H9 (cell line): ENCODE data around the gene AKR1A1. TPM values are rescaled to one million over a fixed set of nuclear protein-coding genes. Genes with fewer than 3 reads are reported as not detected.

Experiments
- DNase-seq: peaks from one replicate; pipeline ENCODE4 v3.0.0-alpha.2; 2017
- H2AFZ ChIP-seq: one replicate; pipeline ENCODE4 v1.6.1; 2013; ENCODE audit warnings: mild to moderate bottlenecking, low read length, control low read depth, moderate library complexity
- H2AK5ac ChIP-seq: 2 replicates; pipeline ENCODE4 v1.6.1; 2013; ENCODE audit warnings: low read length, control low read depth, mixed read lengths; ENCODE audit not compliant: insufficient read length
- H2BK120ac ChIP-seq: one replicate; pipeline ENCODE4 v1.6.1; 2013; ENCODE audit warnings: low read depth, mild to moderate bottlenecking, low read length, control low read depth, inconsistent platforms; ENCODE audit not compliant: poor library complexity, severe bottlenecking
- H2BK12ac ChIP-seq: 2 replicates; pipeline ENCODE4 v1.6.1; 2013; ENCODE audit warnings: low read length, control low read depth, mixed read lengths, low read depth; ENCODE audit not compliant: insufficient read length
- H2BK15ac ChIP-seq: 2 replicates; pipeline ENCODE4 v1.6.1; 2013; ENCODE audit warnings: low read depth, low read length, control low read depth
- H2BK20ac ChIP-seq: one replicate; pipeline ENCODE4 v1.6.1; 2013; ENCODE audit warnings: low read depth, mild to moderate bottlenecking, low read length, control low read depth, inconsistent platforms; ENCODE audit not compliant: poor library complexity, severe bottlenecking
- H2BK5ac ChIP-seq: 2 replicates; pipeline ENCODE4 v1.6.1; 2013; ENCODE audit warnings: low read length, control low read depth, mixed read lengths; ENCODE audit not compliant: insufficient read length
- H3K14ac ChIP-seq: 2 replicates; pipeline ENCODE4 v1.6.1; 2013; ENCODE audit warnings: low read length, control low read depth; ENCODE audit not compliant: insufficient read depth
- H3K18ac ChIP-seq: 2 replicates; pipeline ENCODE4 v1.6.1; 2013; ENCODE audit warnings: low read depth, mild to moderate bottlenecking, mixed read lengths, low read length, control low read depth; ENCODE audit not compliant: insufficient read length
- H3K23ac ChIP-seq: 2 replicates; pipeline ENCODE4 v1.6.1; 2013; ENCODE audit warnings: low read length, control low read depth, mixed read lengths, low read depth; ENCODE audit not compliant: insufficient read length
- H3K23me2 ChIP-seq: 2 replicates; pipeline ENCODE4 v1.6.1; 2013; ENCODE audit warnings: low read depth, mild to moderate bottlenecking, mixed read lengths, low read length, control low read depth; ENCODE audit not compliant: insufficient read length, poor library complexity, severe bottlenecking
- H3K27ac ChIP-seq: 2 replicates; pipeline ENCODE4 v1.5.1; 2013; ENCODE audit warnings: low read length, control low read depth, mixed read lengths, low read depth; ENCODE audit not compliant: insufficient read length
- H3K27me3 ChIP-seq: 2 replicates; pipeline ENCODE4 v1.6.1; 2013; ENCODE audit warnings: low read length, control low read depth, inconsistent platforms; ENCODE audit not compliant: insufficient read depth
- H3K4ac ChIP-seq: 2 replicates; pipeline ENCODE4 v1.6.1; 2013; ENCODE audit warnings: low read depth, mild to moderate bottlenecking, control low read depth, inconsistent platforms, low read length, moderate library complexity
- H3K4me1 ChIP-seq: 2 replicates; pipeline ENCODE4 v1.6.1; 2013; ENCODE audit warnings: low read length, control low read depth, inconsistent platforms; ENCODE audit not compliant: insufficient read depth
- H3K4me2 ChIP-seq: 2 replicates; pipeline ENCODE4 v1.6.1; 2013; ENCODE audit warnings: low read length, control low read depth, mixed read lengths; ENCODE audit not compliant: insufficient read length, insufficient read depth
- H3K56ac ChIP-seq: 2 replicates; pipeline ENCODE4 v1.6.1; 2013; ENCODE audit warnings: low read depth, mild to moderate bottlenecking, mixed read lengths, low read length, control low read depth; ENCODE audit not compliant: insufficient read length
- H3K79me1 ChIP-seq: 2 replicates; pipeline ENCODE4 v1.6.1; 2013; ENCODE audit warnings: low read depth, mild to moderate bottlenecking, moderate library complexity, low read length, control low read depth, inconsistent platforms; ENCODE audit not compliant: insufficient read depth, poor library complexity, severe bottlenecking
- H3K79me2 ChIP-seq: 2 replicates; pipeline ENCODE4 v1.6.1; 2013; ENCODE audit warnings: low read length, control low read depth, inconsistent platforms; ENCODE audit not compliant: insufficient read depth
- H3K9ac ChIP-seq: 2 replicates; pipeline ENCODE4 v1.6.1; 2013; ENCODE audit warnings: low read length, control low read depth, mixed read lengths; ENCODE audit not compliant: insufficient read length; ENCODE audit errors: extremely low read depth
- H3K9me3 ChIP-seq: one replicate; pipeline ENCODE4 v1.6.1; 2013; ENCODE audit warnings: low read depth, low read length, inconsistent platforms; ENCODE audit not compliant: control insufficient read depth
- H3T11ph ChIP-seq: one replicate; pipeline ENCODE4 v1.6.1; 2013; ENCODE audit warnings: mild to moderate bottlenecking, low read length, control low read depth, inconsistent platforms
- H4K20me1 ChIP-seq: one replicate; pipeline ENCODE4 v1.6.1; 2013; ENCODE audit not compliant: control insufficient read depth, insufficient read length, insufficient read depth
- H4K5ac ChIP-seq: 2 replicates; pipeline ENCODE4 v1.6.1; 2013; ENCODE audit warnings: low read depth, mild to moderate bottlenecking, mixed read lengths, low read length, control low read depth; ENCODE audit not compliant: insufficient read length
- H4K8ac ChIP-seq: replicated peaks from 2 replicates; pipeline ENCODE4 v1.6.1; 2013; ENCODE audit warnings: low read length, control low read depth, mixed read lengths, low read depth; ENCODE audit not compliant: insufficient read length
- H4K91ac ChIP-seq: 2 replicates; pipeline ENCODE4 v1.6.1; 2013; ENCODE audit warnings: low read depth, mild to moderate bottlenecking, moderate library complexity, mixed read lengths, low read length, control low read depth; ENCODE audit not compliant: insufficient read length
- H3K27ac Mint-ChIP-seq, 3 experiments: 2 replicates in 2 of 3; 3 replicates in 1 of 3; pipeline ENCODE4 v1.8.0; 2020 to 2021; ENCODE audit warnings: mixed read lengths in 3 of 3, mild to moderate bottlenecking in 1 of 3, moderate library complexity in 1 of 3
- H3K27me3 Mint-ChIP-seq: 2 replicates; pipeline ENCODE4 v1.8.0; 2021; ENCODE audit warnings: low read depth, mild to moderate bottlenecking, moderate library complexity, mixed read lengths
- H3K36me3 Mint-ChIP-seq, 3 experiments: 2 replicates in 2 of 3; 3 replicates in 1 of 3; pipeline ENCODE4 v1.8.0; 2020 to 2021; ENCODE audit warnings: low read depth in 3 of 3, mixed read lengths in 3 of 3; ENCODE audit not compliant: insufficient read depth in 1 of 3
- H3K4me1 Mint-ChIP-seq, 2 experiments: 2 replicates each; pipeline ENCODE4 v1.8.0; 2020; ENCODE audit warnings: mixed read lengths in 2 of 2
- H3K4me3 Mint-ChIP-seq, 2 experiments: 2 replicates in 1 of 2; 3 replicates in 1 of 2; pipeline ENCODE4 v1.8.0; 2020 to 2021; ENCODE audit warnings: mild to moderate bottlenecking in 2 of 2, mixed read lengths in 2 of 2, moderate library complexity in 1 of 2
- H3K9me3 Mint-ChIP-seq, 2 experiments: 2 replicates in 1 of 2; 3 replicates in 1 of 2; pipeline ENCODE4 v1.8.0; 2020; ENCODE audit warnings: mild to moderate bottlenecking in 2 of 2, mixed read lengths in 2 of 2, moderate library complexity in 1 of 2
- CTCF ChIP-seq: fragments of 200-600 bp; sonication (generic); conservative IDR thresholded peaks from 3 replicates; pipeline ENCODE4 v1.8.0; 2021; ENCODE audit warnings: antibody characterized with exemption, mild to moderate bottlenecking
- WGBS: extraction: QIAGEN DNeasy Blood & Tissue Kit; methylation state at CpG from one replicate; pipeline ENCODE4 v1.1.7; 2013; ENCODE audit warnings: missing lambda C conversion rate, low lambda C conversion rate, mixed read lengths; ENCODE audit not compliant: insufficient read length; ENCODE audit errors: extremely low coverage; 5-methylcytosine and 5-hydroxymethylcytosine counted together
- total RNA-seq: library from RNA; stranded (reverse); gene quantifications from 2 replicates; pipeline ENCODE4 v1.2.1, GENCODE V29; 2021

AKR1A1 gene
- total RNA-seq, 1 experiment from 2014 or later: 286 TPM

GRCh38 chr1:45542591-45542990 lies 8.0 kb upstream of the AKR1A1 start:
- Histone ChIP-seq H2BK120ac (no peak overlapping the region), H2BK20ac (no peak overlapping the region), H3K4me2 (no peak overlapping the region), H2BK12ac (no peak overlapping the region), H3K27ac (no peak overlapping the region), H3K79me1 (no peaks in the 10 kb centered on the region), H3K9ac (no peak overlapping the region), H2BK5ac (no peak overlapping the region), H3K23ac (no peak overlapping the region), H2AK5ac (no peak overlapping the region), H4K91ac (no peak overlapping the region), H4K5ac (no peak overlapping the region), H2BK15ac (no peak overlapping the region), H3K18ac (no peak overlapping the region), H4K20me1 (no peaks in the 10 kb centered on the region), H4K8ac (no peak overlapping the region), H2AFZ (no peak overlapping the region), H3K79me2 (no peaks in the 10 kb centered on the region), H3K14ac (no peak overlapping the region), H3T11ph (no peak overlapping the region), H3K4me1 (no peaks in the 10 kb centered on the region), H3K9me3 (no peaks in the 10 kb centered on the region), H3K23me2 (no peaks in the 10 kb centered on the region), H3K4ac (no peak overlapping the region), H3K27me3 (no peaks in the 10 kb centered on the region), H3K56ac (no peak overlapping the region)
- H3K4me3 Mint-ChIP-seq: no peak overlapping the region
- DNase-seq: no peak
- H3K36me3 Mint-ChIP-seq: no peaks in the 10 kb centered on the region
- no peaks in the 10 kb centered on the region for H3K9me3 Mint-ChIP-seq
- no peaks in the 10 kb centered on the region; the same call in 1 of the 2 replicates for H3K27me3 Mint-ChIP-seq
- no CpG with 5 or more reads among the region's 4 CpGs for WGBS
- no peak for TF ChIP-seq CTCF
- H3K27ac Mint-ChIP-seq: no peak overlapping the region
- H3K4me1 Mint-ChIP-seq: peaks cover 8 to 16% of the 10 kb centered on the region in 2 experiments
